ENCODE data around the gene MPL. TPM values are rescaled to one million over a fixed set of nuclear protein-coding genes. Genes with fewer than 3 reads are reported as not detected.

The MPL gene
- polyA plus RNA-seq, 1 donor from 2014 or later: not detected

DNA sequence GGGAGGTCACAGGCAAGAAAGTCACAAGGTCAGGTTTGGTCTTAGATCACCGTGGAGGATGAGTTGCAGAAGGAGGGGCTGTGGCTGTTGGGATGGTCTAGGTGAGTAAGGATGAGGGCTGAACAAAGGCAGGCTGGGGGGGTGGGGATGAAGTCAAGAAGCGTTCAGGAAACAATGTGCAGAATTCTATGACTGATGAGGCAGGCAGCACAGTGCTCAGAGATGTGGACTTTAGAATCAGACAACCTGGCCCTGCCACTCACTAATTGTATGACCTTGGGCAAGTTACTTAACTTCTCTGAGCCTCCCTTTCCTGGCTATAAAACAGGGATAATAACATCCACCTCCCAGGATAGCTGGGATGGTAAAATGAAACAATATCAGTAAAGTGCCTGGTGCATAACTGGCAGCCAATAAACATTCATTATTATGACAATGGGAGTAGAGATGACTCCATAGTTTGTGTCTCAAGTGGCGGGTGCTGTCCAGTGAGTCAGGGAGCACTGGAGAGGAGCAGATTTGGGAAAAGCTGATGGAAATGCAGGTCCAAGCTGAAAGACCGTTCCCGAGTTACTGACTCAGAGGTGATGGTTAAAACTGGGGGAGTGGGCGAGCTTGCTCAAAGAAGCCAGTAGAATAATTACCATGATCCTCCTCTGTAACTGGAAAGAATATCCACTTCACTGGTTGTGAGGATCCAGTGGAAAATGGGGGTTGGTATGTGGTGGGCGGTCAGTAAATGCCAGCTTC, 34.7 kb upstream of the MPL start:
- Mint-ChIP-seq H3K27me3 (peaks cover 19% of the 10 kb centered on the region), H3K4me1 (peaks cover 0 to 2% (median 0%) of the 10 kb centered on the region in 3 donors), H3K4me3 (no peak overlapping the region), H3K27ac (no peak overlapping the region), H3K9me3 (no peaks in the 10 kb centered on the region), H3K36me3 (no peaks in the 10 kb centered on the region)

- no peaks in the 10 kb centered on the region for H3K9me3 Mint-ChIP-seq
- no peak overlapping the region for H3K4me3 Mint-ChIP-seq
- peaks cover 19% of the 10 kb centered on the region for H3K27me3 Mint-ChIP-seq
- H3K36me3 Mint-ChIP-seq: no peaks in the 10 kb centered on the region
- peaks cover 0 to 2% (median 0%) of the 10 kb centered on the region in 3 donors for H3K4me1 Mint-ChIP-seq
- no peak overlapping the region for H3K27ac Mint-ChIP-seq
These were observed 33.9 kb upstream of the MPL start for GRCh38 chr1:43303471-43304313.

DNA sequence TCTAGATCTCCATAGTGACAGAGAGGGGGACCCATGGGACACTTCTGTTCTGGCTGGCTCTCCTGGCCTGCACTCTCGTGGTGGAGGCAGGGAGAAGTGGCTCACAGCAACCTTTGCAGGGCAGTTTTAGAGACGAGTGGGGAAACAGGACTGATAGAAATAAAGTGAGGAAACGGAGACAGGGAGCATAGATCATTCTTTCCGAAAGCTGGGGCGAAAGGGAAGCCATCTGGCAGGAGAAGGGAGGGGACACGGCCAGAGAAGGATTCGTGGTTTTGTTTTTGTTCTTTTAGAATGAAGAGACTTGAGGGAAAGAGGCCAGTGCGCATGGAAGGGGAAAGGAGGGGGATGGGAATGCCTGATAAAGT, 33.3 kb upstream of the MPL start:
- H3K27me3 Mint-ChIP-seq: peaks cover 20% of the 10 kb centered on the region
- H3K4me3 Mint-ChIP-seq: no peak overlapping the region
- H3K27ac Mint-ChIP-seq: no peak overlapping the region
- no peaks in the 10 kb centered on the region for H3K9me3 Mint-ChIP-seq
- peaks cover 0 to 2% (median 0%) of the 10 kb centered on the region in 3 donors for H3K4me1 Mint-ChIP-seq
- H3K36me3 Mint-ChIP-seq: no peaks in the 10 kb centered on the region

GRCh38 chr1:43304771-43305300, 32.8 kb upstream of the MPL start:
- H3K27ac Mint-ChIP-seq: no peak overlapping the region
- H3K27me3 Mint-ChIP-seq: peaks cover 21% of the 10 kb centered on the region
- H3K4me3 Mint-ChIP-seq: no peak overlapping the region
- no peaks in the 10 kb centered on the region for H3K36me3 Mint-ChIP-seq
- H3K4me1 Mint-ChIP-seq: peaks cover 0 to 2% (median 0%) of the 10 kb centered on the region in 3 donors
- no peaks in the 10 kb centered on the region for H3K9me3 Mint-ChIP-seq

DNA sequence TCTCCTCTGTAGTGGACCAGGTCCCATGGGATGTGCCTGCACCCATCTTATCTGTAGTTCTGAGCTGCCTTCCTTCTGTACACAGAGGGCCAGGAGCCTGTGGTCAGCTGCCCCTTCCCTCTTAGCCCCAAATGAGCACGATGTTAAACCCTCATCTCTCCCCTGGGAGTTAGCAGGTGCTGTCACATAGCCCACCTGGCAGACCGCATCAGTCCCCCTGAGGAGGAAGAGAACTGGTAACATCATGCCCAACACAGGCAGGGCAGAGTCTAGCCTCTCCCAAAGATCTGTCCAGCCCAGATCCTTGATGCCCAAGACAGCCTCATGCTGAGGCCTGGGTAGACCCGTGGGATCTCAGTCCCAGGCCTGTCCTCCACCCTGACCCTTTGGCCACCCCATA, 32.2 kb upstream of the MPL start:
- Mint-ChIP-seq H3K27ac (peak overlapping the region in 1 of 3 donors; percentile 54), H3K9me3 (no peaks in the 10 kb centered on the region), H3K4me1 (peaks cover 0 to 2% (median 0%) of the 10 kb centered on the region in 3 donors), H3K36me3 (no peaks in the 10 kb centered on the region), H3K4me3 (no peak overlapping the region), H3K27me3 (peaks cover 21% of the 10 kb centered on the region)

GRCh38 chr1:43305926-43306687, 31.5 kb upstream of the MPL start:
- Mint-ChIP-seq H3K4me3 (no peak overlapping the region), H3K36me3 (no peaks in the 10 kb centered on the region), H3K9me3 (no peaks in the 10 kb centered on the region), H3K27me3 (peaks cover 21% of the 10 kb centered on the region), H3K27ac (no peak overlapping the region), H3K4me1 (peaks cover 0 to 2% (median 0%) of the 10 kb centered on the region in 3 donors)

DNA sequence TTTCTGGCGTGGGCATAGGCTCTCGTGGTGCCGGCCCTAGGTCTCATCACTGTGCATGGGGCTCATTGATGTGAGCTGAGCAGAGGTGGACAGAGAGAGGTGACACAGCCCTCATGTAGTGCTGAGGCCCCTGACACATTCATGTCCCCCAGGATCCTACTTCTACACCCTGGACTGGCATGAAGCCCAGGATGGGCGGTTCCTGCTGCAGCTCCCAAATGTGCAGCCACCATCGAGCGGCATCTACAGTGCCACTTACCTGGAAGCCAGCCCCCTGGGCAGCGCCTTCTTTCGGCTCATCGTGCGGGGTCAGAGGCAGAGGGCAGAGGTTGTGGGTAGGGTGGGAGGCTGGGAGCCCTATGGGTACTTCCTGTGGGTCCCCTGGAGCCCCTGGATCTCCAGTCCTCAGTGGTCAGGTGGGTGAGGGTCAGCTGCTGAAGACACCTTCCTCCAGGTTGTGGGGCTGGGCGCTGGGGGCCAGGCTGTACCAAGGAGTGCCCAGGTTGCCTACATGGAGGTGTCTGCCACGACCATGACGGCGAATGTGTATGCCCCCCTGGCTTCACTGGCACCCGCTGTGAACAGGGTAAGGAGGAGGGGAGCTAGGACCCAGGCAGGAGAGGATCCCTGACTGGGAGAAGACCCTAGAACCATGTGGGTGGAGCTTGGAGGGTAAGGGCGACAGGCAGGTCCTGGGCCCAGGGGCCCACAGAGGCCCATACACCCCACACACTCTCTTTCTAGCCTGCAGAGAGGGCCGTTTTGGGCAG, 30.7 kb upstream of the MPL start:
- H3K27ac Mint-ChIP-seq: peak overlapping the region in 1 of 3 donors; percentile 62
- H3K9me3 Mint-ChIP-seq: no peaks in the 10 kb centered on the region
- peaks cover 0 to 2% (median 0%) of the 10 kb centered on the region in 3 donors for H3K4me1 Mint-ChIP-seq
- H3K27me3 Mint-ChIP-seq: peaks cover 21% of the 10 kb centered on the region
- H3K36me3 Mint-ChIP-seq: no peaks in the 10 kb centered on the region
- H3K4me3 Mint-ChIP-seq: no peak overlapping the region

GRCh38 chr1:43307458-43308158, 30.0 kb upstream of the MPL start:
- H3K4me3 Mint-ChIP-seq: no peak overlapping the region
- H3K4me1 Mint-ChIP-seq: peaks cover 0 to 2% (median 0%) of the 10 kb centered on the region in 3 donors
- peaks cover 18% of the 10 kb centered on the region for H3K27me3 Mint-ChIP-seq
- no peaks in the 10 kb centered on the region for H3K36me3 Mint-ChIP-seq
- H3K9me3 Mint-ChIP-seq: no peaks in the 10 kb centered on the region
- peak overlapping the region in 1 of 3 donors; percentile 62 for H3K27ac Mint-ChIP-seq

DNA sequence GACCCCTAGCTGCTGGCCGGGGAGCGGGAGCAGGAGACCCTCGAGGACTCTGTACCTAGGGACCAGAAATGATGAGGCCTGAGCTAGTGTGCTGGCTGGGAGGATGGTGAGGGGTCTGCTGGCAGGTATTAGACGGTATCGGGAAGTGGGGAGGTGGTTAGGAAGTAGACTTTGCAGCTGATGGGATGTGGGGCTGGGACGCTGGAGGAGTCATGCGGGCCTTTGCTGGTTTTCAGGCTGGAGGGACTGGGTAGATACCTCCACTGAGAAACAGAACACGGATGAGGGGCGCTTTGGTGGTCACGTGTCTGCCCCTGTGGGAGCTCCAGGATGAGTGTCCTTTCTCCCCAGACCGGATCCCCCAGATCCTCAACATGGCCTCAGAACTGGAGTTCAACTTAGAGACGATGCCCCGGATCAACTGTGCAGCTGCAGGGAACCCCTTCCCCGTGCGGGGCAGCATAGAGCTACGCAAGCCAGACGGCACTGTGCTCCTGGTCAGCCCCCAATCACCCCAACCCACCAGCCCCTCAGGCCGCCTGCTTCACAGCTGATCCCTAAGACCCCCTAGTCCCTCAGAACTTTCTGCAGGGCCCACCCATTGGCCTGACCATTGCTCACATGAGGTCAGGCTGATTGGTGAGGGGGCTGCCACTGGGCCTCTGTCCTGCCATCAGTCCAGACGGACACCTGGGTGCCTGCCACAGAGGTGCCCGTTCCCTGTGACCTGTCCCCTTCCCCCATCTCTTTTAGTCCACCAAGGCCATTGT, 28.8 kb upstream of the MPL start:
- peaks cover 17% of the 10 kb centered on the region for H3K27me3 Mint-ChIP-seq
- peaks cover 0 to 2% (median 0%) of the 10 kb centered on the region in 3 donors for H3K4me1 Mint-ChIP-seq
- no peak overlapping the region for H3K27ac Mint-ChIP-seq
- peak overlapping the region in 1 of 4 donors; percentile 8 for H3K4me3 Mint-ChIP-seq
- no peaks in the 10 kb centered on the region for H3K36me3 Mint-ChIP-seq
- no peaks in the 10 kb centered on the region for H3K9me3 Mint-ChIP-seq

GRCh38 chr1:43309405-43310025, 28.1 kb upstream of the MPL start:
- Mint-ChIP-seq H3K4me1 (peaks cover 0 to 2% (median 0%) of the 10 kb centered on the region in 3 donors), H3K27me3 (peaks cover 15% of the 10 kb centered on the region), H3K9me3 (no peaks in the 10 kb centered on the region), H3K27ac (no peak overlapping the region), H3K4me3 (no peak overlapping the region), H3K36me3 (no peaks in the 10 kb centered on the region)

DNA sequence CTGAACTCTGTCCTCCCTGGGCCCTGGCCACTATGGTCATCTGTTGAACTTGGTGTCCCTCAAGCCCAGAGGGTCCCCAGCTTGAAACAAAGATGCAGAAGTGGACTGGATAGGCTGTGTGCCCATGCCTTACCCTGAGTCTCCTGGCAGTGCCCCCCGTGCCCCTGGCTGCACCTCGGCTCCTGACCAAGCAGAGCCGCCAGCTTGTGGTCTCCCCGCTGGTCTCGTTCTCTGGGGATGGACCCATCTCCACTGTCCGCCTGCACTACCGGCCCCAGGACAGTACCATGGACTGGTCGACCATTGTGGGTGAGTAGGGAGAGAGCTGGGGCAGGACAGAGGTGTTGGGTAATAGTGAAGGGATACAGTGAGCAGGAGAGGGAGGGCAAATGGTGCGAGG, 26.1 kb upstream of the MPL start:
- Mint-ChIP-seq H3K27me3 (peaks cover 5% of the 10 kb centered on the region), H3K36me3 (no peaks in the 10 kb centered on the region), H3K9me3 (no peaks in the 10 kb centered on the region), H3K4me3 (no peak overlapping the region), H3K4me1 (no peaks in the 10 kb centered on the region), H3K27ac (no peak overlapping the region)

DNA sequence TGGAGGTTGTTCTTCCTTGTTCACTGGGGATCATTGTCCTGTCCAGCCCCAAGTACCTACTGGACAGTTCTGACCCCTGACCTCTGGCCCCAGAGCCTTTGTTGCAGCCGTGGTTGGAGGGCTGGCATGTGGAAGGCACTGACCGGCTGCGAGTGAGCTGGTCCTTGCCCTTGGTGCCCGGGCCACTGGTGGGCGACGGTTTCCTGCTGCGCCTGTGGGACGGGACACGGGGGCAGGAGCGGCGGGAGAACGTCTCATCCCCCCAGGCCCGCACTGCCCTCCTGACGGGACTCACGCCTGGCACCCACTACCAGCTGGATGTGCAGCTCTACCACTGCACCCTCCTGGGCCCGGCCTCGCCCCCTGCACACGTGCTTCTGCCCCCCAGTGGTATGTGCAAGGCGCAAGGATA, 25.4 kb upstream of the MPL start:
- Mint-ChIP-seq H3K4me1 (no peaks in the 10 kb centered on the region), H3K9me3 (no peaks in the 10 kb centered on the region), H3K36me3 (no peaks in the 10 kb centered on the region), H3K27me3 (peaks cover 4% of the 10 kb centered on the region), H3K27ac (no peak overlapping the region), H3K4me3 (no peak overlapping the region)
